GM18858 (cell line): ENCODE results near the gene ADIPOQ.
"Not testable (repeated sequence)": the region's sequence is repeated elsewhere in the genome, so short reads cannot be mapped to it uniquely, and the experiment has no call there.

ENCODE experiments used
- ATAC-seq: cut with Tn5 transposase; IDR thresholded peaks from one replicate; pipeline ENCODE4 v1.9.1; 2021; ENCODE audit not compliant: unreplicated experiment

Gene ADIPOQ

GRCh38 chr3:186901135-186901734, 58.7 kb downstream of the ADIPOQ start:
- no peak for ATAC-seq

DNA sequence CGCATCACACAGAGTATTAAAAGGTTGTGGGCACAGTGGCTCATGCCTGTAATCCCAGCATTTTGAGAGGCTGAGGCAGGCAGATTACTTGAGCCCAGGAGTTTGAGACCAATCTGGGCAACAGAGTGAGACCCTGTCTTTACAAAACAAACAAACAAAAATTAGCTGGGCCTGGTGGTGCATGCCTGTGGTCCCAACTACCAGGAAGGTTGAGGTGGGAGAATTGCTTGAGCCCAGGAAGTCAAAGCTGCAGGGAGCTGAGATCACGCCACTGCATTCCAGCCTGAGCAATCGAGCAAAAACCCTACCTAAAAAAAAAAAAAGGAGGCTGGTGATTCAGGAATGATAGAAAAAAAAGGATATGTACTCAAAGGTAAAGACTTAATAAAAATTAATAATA, 59.6 kb downstream of the ADIPOQ start:
- ATAC-seq = no peak

DNA sequence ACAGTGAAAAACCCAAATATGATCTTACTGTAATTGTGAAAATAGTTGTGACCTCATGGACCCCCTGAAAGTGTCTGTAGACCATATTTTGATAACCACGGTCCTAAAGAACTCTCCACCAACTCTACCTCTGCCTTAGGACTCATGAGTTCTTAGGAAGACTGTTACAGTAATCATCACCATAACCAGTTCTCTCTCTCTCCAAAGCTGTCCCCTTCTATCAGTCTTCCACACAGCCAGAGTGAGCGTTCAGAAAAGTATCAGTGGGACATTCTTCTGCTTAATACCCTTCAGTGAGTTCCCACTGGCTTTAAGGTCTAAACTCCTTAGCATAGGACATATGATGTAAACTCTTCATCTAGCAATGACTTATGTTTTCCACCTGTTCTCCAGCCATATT, 60.2 kb downstream of the ADIPOQ start:
- ATAC-seq = no peak

GRCh38 chr3:186903676-186904075, 61.2 kb downstream of the ADIPOQ start:
- not testable (repeated sequence) for ATAC-seq

- ATAC-seq = not testable (repeated sequence)
These were observed 64.6 kb downstream of the ADIPOQ start for GRCh38 chr3:186907075-186907474.
